Measurements from ENCODE around the gene PDE7B.

DNA sequence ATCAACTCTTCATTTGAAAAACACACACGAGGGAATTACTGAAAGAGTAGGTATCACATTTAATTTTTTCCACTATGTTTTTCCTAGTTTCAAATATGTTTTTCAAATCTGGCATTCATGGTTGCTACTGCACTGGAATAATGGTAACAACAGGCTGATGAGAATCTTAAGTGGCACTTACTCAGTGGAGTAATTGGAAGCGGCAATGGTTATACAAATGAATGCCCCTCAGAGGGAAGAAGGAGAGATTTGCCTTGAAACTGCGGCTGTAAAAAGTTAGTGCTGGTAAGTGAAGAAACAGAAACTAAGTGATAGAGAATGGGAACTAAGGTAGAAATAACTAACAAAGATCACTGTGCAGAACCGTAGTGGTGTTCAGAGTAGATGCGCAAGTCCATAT lies 41.0 kb upstream of the PDE7B start:
- TF ChIP-seq CTCF (conservative IDR thresholded peaks at IDR 0.05; ENCODE audit: low read depth, low read length) (no peak), EZH2phosphoT487 (IDR thresholded peaks at IDR 0.05; ENCODE audit: borderline replicate concordance, low read length) (no peak), EZH2 (IDR thresholded peaks at IDR 0.05; ENCODE audit: low read length, unreplicated experiment) (no peak)
